WERI-Rb-1 (cell line): ENCODE data around the gene DUSP8.
"Not testable (repeated sequence)": the region's sequence is repeated elsewhere in the genome, so short reads cannot be mapped to it uniquely, and the experiment has no call there.

Experiments
- DNase-seq: peaks from one replicate; pipeline ENCODE4 v3.0.0-alpha.2; 2020
- H3K27ac ChIP-seq: fragments of 250-450 bp; sonication (Bioruptor Pico); 2 replicates; pipeline ENCODE4 v1.5.1; 2020; ENCODE audit warnings: mild to moderate bottlenecking, moderate library complexity
- H3K27me3 ChIP-seq: fragments of 250-450 bp; sonication (Bioruptor Pico); 2 replicates; pipeline ENCODE4 v1.5.1; 2021; ENCODE audit warnings: mild to moderate bottlenecking, low read depth, moderate library complexity; ENCODE audit not compliant: insufficient read depth, severe bottlenecking
- H3K36me3 ChIP-seq: fragments of 250-450 bp; sonication (Bioruptor Pico); 2 replicates; pipeline ENCODE4 v1.5.1; 2020; ENCODE audit warnings: mild to moderate bottlenecking, moderate library complexity
- H3K4me3 ChIP-seq: 2 replicates; pipeline ENCODE4 v1.5.1; 2011; ENCODE audit warnings: low read depth, mild to moderate bottlenecking, control low read depth, low read length
- H3K9me3 ChIP-seq: fragments of 250-450 bp; sonication (Bioruptor Pico); 2 replicates; pipeline ENCODE4 v1.5.1; 2021; ENCODE audit warnings: mild to moderate bottlenecking, moderate library complexity; ENCODE audit not compliant: severe bottlenecking
- TF ChIP-seq, protein P1 (sequence below): IDR thresholded peaks from 2 replicates; pipeline ENCODE4 v1.5.1; 2011; ENCODE audit warnings: low read depth, mild to moderate bottlenecking, control low read depth, inconsistent platforms, low read length

Gene DUSP8, protein sequence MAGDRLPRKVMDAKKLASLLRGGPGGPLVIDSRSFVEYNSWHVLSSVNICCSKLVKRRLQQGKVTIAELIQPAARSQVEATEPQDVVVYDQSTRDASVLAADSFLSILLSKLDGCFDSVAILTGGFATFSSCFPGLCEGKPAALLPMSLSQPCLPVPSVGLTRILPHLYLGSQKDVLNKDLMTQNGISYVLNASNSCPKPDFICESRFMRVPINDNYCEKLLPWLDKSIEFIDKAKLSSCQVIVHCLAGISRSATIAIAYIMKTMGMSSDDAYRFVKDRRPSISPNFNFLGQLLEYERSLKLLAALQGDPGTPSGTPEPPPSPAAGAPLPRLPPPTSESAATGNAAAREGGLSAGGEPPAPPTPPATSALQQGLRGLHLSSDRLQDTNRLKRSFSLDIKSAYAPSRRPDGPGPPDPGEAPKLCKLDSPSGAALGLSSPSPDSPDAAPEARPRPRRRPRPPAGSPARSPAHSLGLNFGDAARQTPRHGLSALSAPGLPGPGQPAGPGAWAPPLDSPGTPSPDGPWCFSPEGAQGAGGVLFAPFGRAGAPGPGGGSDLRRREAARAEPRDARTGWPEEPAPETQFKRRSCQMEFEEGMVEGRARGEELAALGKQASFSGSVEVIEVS

DNA sequence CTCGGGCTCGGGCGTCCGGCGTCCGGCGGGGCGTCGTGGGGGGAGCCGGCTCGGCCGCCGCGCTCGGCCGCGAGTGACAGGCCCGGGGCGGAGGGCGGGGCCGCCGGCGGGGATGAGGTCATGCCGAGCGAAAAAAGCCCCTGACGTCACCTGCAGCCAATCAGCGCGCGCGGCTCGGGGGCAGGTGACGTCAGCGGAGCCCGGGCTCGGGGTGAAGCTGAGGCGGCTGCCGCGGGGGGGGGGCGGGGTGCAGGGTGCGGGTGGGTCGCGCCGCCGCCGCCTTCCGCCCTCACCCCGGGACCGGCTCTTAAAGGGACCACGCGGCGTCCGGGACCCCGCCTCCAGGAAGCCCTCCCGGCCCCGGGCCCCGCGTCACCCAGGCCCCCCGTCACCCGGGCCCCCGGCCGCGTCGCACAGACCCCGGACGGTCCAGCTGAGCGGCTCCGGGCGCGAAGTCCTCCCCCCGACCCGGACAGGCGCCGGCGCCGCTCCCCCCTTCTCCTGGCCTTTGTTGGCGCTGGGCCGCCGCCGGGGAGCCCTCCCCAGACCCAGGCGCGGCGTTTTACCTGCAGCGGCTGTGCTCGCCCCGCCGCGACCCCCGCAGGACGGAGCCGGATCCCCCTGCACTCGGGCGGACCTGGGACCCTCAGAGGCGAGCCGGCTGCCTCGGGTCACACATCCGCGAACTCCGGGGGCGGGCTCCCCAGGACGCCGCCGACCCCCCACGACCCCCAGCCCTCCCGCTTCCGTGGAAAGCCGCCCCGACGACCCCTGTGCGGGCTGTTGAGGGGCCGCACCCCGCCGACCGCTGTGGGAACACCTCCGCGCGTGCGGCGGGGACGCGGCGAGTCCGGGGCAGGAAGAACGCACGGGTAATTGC, at the start of gene DUSP8:
Gene DUSP8, minus strand, starts transcription at position 75 of the 880 bp plus-strand sequence. CDS start 6,445 bp downstream, outside the sequence.
- H3K36me3 ChIP-seq = peaks cover 7% of the 10 kb centered on the region
- DNase-seq = peak; percentile 89
- H3K4me3 ChIP-seq = peak within 1 kb of the TSS; percentile 81
- H3K9me3 ChIP-seq = no peaks in the 10 kb centered on the region
- TF ChIP-seq, protein P1, sequence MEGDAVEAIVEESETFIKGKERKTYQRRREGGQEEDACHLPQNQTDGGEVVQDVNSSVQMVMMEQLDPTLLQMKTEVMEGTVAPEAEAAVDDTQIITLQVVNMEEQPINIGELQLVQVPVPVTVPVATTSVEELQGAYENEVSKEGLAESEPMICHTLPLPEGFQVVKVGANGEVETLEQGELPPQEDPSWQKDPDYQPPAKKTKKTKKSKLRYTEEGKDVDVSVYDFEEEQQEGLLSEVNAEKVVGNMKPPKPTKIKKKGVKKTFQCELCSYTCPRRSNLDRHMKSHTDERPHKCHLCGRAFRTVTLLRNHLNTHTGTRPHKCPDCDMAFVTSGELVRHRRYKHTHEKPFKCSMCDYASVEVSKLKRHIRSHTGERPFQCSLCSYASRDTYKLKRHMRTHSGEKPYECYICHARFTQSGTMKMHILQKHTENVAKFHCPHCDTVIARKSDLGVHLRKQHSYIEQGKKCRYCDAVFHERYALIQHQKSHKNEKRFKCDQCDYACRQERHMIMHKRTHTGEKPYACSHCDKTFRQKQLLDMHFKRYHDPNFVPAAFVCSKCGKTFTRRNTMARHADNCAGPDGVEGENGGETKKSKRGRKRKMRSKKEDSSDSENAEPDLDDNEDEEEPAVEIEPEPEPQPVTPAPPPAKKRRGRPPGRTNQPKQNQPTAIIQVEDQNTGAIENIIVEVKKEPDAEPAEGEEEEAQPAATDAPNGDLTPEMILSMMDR = no peak
- peaks cover 24% of the 10 kb centered on the region for H3K27me3 ChIP-seq
- peak within 1 kb of the TSS; percentile 80 for H3K27ac ChIP-seq

DNA sequence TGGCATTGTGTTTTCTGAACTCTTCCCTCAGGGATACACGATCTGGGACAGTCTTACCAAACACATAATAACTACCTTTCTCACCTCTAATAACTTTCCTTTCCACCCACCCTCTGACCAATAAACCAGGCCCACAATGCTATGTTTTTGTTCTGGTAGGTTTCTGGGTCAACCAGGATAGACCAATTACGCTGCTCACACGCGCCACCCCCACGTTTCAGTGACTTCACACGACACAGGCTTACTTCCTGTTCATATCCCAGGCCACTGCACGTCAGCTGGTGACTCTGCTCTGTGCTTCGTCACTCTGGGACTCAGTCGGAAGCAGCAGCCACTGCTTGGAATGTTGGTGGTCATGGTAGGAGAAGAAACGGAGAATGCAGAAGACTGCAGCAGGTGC, 47.4 kb upstream of the DUSP8 start:
- Histone ChIP-seq H3K36me3 (no peaks in the 10 kb centered on the region), H3K4me3 (no peak overlapping the region), H3K27me3 (peaks cover 73% of the 10 kb centered on the region), H3K9me3 (peaks cover 7% of the 10 kb centered on the region), H3K27ac (no peak overlapping the region)
- TF ChIP-seq, protein P1 = no peak
- DNase-seq = no peak

DNA sequence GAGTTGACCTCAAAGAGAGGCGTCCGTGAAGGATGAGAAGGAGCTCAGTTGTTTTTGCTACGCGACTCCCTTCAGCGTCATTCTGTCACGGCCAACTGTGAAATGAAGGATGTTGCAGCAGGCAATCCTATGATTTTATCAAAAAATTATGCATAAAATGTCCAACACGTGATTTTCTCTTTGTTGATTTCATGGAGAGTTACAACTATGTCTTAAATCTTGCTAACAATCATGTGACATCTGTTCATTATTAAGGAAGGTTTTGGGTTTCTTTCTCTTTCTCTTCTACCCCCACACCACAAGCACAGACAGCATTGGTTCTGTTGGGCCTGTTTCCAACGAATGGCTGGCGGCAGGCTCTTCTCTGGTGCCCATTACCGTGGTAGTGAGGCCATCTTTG, 46.2 kb upstream of the DUSP8 start:
- H3K9me3 ChIP-seq = peaks cover 7% of the 10 kb centered on the region
- H3K36me3 ChIP-seq = no peaks in the 10 kb centered on the region
- peaks cover 74% of the 10 kb centered on the region for H3K27me3 ChIP-seq
- H3K27ac ChIP-seq = no peak overlapping the region
- H3K4me3 ChIP-seq = no peak overlapping the region
- TF ChIP-seq, protein P1 = no peak
- DNase-seq = no peak

DNA sequence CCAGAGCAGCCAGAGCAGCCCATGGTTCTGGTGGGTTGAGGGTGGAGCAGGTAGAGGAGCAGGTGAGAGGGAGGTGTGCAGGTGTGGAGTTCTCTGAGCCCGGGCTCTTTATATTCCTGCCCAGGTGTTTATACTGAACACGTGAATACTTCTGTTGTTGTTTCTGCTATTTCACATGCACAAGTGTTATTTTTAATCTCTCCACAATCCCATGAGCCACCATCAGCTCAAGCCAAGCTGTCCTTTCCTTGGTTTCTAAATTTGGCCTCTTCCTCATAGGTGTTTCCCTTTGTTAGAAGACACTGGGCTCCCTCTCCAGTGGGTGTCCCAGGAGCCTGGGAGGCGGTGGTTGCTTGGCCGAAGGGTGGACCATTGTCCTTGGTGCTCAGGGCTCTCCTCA, 36.3 kb upstream of the DUSP8 start, which contains the start of gene KRTAP5-3:
Gene KRTAP5-3, minus strand, starts transcription at position 101 of the 400 bp plus-strand sequence. Its CDS starts 78 bp downstream, at position 23.
- no peaks in the 10 kb centered on the region for H3K9me3 ChIP-seq
- peaks cover 55% of the 10 kb centered on the region for H3K27me3 ChIP-seq
- no peak for DNase-seq
- no peak within 1 kb of the TSS for H3K27ac ChIP-seq
- TF ChIP-seq, protein P1 = no peak
- H3K36me3 ChIP-seq = no peaks in the 10 kb centered on the region
- H3K4me3 ChIP-seq = no peak within 1 kb of the TSS

DNA sequence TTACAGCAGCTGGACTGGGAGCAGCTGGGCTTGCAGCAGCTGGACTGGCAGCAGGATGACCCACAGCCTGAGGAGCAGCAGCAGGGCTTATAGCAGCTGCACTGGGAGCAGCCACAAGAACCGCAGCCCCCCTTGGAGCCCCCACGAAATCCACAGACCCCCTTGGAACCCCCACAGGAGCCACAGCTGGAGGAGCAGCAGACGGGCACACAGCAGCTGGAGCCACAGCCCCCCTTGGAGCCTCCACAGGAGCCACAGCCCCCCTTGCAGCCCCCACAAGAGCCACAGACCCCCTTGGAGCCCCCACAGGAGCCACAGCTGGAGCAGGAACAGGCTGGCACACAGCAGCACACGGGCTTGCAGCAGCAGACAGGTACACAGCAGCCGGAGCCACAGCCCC, 35.8 kb upstream of the DUSP8 start:
- H3K4me3 ChIP-seq, H3K9me3 ChIP-seq, H3K36me3 ChIP-seq, H3K27ac ChIP-seq, DNase-seq: not testable (repeated sequence)
- H3K27me3 ChIP-seq = peaks cover 51% of the 10 kb centered on the region

DNA sequence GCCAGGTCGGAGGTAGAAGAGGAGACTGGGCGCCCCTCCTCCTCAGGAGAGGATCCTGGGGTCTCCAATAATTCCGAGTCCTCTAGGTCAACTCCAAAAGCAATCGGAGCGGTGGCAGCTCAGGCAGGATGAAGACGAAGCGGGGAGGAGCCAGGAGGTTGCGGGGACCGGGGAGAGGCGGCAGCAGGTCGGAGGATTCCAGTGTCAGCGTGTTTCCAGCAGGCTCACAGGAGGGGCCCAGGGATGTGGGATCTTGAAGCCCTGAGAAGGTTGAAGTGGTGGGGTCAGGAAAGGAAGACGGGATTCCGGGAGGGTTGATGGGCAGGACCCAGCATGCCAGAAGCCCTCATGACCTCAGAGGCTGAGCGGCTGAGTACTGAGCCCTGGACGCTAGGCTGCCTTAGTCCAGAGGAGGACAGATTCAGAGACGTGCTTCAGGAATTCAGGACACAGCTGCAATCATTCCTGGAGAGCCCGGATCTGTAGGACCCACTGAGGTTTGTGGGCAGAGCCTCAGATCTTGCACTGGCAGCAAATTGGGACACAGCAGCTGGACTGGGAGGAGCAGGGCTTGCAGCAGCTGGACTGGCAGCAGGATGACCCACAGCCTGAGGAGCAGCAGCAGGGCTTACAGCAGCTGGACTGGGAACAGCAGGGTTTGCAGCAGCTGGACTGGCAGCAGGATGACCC, 35.2 kb upstream of the DUSP8 start:
- H3K4me3 ChIP-seq, H3K36me3 ChIP-seq, DNase-seq, H3K27ac ChIP-seq, H3K9me3 ChIP-seq: not testable (repeated sequence)
- peaks cover 53% of the 10 kb centered on the region for H3K27me3 ChIP-seq

DNA sequence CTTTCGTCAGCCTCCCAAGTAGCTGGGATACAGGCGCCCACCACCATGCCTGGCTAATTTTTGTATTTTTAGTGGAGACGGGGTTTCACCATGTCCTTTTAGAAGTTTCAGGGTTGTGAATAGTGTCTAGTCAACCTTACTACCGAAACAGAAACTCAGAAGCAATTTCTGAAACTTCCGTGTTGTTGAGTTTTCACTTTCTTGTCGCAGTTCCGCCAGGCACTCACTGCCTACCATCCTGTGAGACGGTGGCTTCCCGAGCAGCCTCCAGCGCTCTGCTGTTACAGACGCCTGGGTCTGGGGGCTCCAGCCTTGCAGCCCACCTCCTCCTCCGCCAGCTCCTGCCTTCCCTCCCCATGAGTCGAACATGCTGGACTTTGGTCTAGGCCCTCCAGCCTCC, 33.9 kb upstream of the DUSP8 start:
- not testable (repeated sequence) for H3K9me3 ChIP-seq, H3K36me3 ChIP-seq, H3K27ac ChIP-seq, H3K4me3 ChIP-seq, DNase-seq
- H3K27me3 ChIP-seq = peaks cover 51% of the 10 kb centered on the region
